ENCODE results near the gene PKMYT1. TPM values are rescaled to one million over a fixed set of nuclear protein-coding genes. Genes with fewer than 3 reads are reported as not detected.

The PKMYT1 gene
- total and polyA plus RNA-seq, 2 experiments from 2014 or later = 90.9 to 100 TPM

DNA sequence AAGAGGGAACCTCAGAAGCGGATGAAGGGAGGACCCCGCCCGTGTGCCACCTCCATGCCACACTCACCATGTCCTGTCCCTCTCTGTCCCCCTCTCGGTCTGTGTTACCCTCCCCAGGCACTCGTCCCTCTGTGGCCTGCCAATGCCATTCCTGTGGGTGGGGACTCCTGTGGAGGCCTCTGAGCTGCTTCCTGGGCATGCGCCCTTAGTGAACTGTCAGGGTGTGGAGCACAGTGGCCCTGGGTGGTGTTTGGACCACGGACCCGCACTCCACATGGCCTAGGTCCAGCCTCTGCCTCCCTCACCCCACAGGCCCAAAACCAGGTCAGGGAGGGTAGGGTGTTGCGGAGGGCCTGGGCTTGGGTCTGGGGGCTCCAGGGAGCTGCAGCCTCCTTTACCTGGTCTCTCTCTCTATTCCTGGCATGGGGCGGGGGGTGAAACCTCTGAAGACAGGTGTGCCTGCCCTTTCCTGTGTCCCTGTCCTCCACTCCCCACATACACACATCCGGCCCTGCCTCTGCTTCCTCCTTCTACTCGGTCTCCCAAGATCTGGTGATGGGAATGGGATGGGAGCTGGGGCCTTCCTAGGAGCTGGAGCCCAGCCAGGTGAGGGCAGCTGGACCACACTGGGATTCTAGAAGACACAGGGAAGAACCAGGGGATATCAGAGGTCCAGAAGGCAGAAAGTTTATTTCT, 11.5 kb upstream of the PKMYT1 start:
- Mint-ChIP-seq H3K27ac (no peak overlapping the region), H3K27me3 (ENCODE audit: insufficient read depth, low read depth, poor library complexity) (peaks cover 7% of the 10 kb centered on the region), H3K36me3 (ENCODE audit: low read depth) (no peaks in the 10 kb centered on the region), H3K9me3 (no peaks in the 10 kb centered on the region), H3K4me3 (no peak overlapping the region), H3K4me1 (peaks cover 31% of the 10 kb centered on the region)
- Histone ChIP-seq H2AFZ (no peak overlapping the region), H4K20me1 (replicated peaks; ENCODE audit: insufficient read depth) (no peaks in the 10 kb centered on the region), H3K4me1 (ENCODE audit: insufficient read depth) (peaks cover 31% of the 10 kb centered on the region), H3K79me2 (replicated peaks; ENCODE audit: insufficient read depth) (no peaks in the 10 kb centered on the region), H3K27ac (ENCODE audit: low read depth) (no peak overlapping the region), H3F3A (replicated peaks; ENCODE audit: low read depth) (no peaks in the 10 kb centered on the region), H3K4me3 (no peak overlapping the region), H3K27me3 (ENCODE audit: insufficient read depth) (no peaks in the 10 kb centered on the region), H3K9me2 (ENCODE audit: insufficient read depth) (no peaks in the 10 kb centered on the region), H3K36me3 (ENCODE audit: insufficient read depth) (no peaks in the 10 kb centered on the region), H3K4me2 (no peak overlapping the region)
- ATAC-seq (no peak), DNase-seq (ENCODE audit: low spot score) (no peak)
- TF ChIP-seq, protein P1, sequence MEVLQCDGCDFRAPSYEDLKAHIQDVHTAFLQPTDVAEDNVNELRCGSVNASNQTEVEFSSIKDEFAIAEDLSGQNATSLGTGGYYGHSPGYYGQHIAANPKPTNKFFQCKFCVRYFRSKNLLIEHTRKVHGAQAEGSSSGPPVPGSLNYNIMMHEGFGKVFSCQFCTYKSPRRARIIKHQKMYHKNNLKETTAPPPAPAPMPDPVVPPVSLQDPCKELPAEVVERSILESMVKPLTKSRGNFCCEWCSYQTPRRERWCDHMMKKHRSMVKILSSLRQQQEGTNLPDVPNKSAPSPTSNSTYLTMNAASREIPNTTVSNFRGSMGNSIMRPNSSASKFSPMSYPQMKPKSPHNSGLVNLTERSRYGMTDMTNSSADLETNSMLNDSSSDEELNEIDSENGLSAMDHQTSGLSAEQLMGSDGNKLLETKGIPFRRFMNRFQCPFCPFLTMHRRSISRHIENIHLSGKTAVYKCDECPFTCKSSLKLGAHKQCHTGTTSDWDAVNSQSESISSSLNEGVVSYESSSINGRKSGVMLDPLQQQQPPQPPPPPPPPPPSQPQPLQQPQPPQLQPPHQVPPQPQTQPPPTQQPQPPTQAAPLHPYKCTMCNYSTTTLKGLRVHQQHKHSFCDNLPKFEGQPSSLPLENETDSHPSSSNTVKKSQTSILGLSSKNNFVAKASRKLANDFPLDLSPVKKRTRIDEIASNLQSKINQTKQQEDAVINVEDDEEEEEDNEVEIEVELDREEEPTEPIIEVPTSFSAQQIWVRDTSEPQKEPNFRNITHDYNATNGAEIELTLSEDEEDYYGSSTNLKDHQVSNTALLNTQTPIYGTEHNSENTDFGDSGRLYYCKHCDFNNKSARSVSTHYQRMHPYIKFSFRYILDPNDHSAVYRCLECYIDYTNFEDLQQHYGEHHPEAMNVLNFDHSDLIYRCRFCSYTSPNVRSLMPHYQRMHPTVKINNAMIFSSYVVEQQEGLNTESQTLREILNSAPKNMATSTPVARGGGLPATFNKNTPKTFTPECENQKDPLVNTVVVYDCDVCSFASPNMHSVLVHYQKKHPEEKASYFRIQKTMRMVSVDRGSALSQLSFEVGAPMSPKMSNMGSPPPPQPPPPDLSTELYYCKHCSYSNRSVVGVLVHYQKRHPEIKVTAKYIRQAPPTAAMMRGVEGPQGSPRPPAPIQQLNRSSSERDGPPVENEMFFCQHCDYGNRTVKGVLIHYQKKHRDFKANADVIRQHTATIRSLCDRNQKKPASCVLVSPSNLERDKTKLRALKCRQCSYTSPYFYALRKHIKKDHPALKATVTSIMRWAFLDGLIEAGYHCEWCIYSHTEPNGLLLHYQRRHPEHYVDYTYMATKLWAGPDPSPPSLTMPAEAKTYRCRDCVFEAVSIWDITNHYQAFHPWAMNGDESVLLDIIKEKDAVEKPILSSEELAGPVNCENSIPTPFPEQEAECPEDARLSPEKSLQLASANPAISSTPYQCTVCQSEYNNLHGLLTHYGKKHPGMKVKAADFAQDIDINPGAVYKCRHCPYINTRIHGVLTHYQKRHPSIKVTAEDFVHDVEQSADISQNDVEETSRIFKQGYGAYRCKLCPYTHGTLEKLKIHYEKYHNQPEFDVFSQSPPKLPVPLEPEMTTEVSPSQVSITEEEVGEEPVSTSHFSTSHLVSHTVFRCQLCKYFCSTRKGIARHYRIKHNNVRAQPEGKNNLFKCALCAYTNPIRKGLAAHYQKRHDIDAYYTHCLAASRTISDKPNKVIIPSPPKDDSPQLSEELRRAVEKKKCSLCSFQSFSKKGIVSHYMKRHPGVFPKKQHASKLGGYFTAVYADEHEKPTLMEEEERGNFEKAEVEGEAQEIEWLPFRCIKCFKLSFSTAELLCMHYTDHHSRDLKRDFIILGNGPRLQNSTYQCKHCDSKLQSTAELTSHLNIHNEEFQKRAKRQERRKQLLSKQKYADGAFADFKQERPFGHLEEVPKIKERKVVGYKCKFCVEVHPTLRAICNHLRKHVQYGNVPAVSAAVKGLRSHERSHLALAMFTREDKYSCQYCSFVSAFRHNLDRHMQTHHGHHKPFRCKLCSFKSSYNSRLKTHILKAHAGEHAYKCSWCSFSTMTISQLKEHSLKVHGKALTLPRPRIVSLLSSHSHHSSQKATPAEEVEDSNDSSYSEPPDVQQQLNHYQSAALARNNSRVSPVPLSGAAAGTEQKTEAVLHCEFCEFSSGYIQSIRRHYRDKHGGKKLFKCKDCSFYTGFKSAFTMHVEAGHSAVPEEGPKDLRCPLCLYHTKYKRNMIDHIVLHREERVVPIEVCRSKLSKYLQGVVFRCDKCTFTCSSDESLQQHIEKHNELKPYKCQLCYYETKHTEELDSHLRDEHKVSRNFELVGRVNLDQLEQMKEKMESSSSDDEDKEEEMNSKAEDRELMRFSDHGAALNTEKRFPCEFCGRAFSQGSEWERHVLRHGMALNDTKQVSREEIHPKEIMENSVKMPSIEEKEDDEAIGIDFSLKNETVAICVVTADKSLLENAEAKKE (CRISPR knock-in tag; IDR thresholded peaks at IDR 0.05) = no peak
- TF ChIP-seq EZH2 (IDR thresholded peaks at IDR 0.05; ENCODE audit: low read depth, unreplicated experiment) = no peak
- TF ChIP-seq, protein P2, sequence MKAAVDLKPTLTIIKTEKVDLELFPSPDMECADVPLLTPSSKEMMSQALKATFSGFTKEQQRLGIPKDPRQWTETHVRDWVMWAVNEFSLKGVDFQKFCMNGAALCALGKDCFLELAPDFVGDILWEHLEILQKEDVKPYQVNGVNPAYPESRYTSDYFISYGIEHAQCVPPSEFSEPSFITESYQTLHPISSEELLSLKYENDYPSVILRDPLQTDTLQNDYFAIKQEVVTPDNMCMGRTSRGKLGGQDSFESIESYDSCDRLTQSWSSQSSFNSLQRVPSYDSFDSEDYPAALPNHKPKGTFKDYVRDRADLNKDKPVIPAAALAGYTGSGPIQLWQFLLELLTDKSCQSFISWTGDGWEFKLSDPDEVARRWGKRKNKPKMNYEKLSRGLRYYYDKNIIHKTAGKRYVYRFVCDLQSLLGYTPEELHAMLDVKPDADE (IDR thresholded peaks at IDR 0.05) = no peak
- TF ChIP-seq ZNF114 (CRISPR knock-in tag; IDR thresholded peaks at IDR 0.05) = no peak
- TF ChIP-seq STAT1 (IDR thresholded peaks at IDR 0.05; ENCODE audit: unreplicated experiment) = no peak
- TF ChIP-seq, protein P3, sequence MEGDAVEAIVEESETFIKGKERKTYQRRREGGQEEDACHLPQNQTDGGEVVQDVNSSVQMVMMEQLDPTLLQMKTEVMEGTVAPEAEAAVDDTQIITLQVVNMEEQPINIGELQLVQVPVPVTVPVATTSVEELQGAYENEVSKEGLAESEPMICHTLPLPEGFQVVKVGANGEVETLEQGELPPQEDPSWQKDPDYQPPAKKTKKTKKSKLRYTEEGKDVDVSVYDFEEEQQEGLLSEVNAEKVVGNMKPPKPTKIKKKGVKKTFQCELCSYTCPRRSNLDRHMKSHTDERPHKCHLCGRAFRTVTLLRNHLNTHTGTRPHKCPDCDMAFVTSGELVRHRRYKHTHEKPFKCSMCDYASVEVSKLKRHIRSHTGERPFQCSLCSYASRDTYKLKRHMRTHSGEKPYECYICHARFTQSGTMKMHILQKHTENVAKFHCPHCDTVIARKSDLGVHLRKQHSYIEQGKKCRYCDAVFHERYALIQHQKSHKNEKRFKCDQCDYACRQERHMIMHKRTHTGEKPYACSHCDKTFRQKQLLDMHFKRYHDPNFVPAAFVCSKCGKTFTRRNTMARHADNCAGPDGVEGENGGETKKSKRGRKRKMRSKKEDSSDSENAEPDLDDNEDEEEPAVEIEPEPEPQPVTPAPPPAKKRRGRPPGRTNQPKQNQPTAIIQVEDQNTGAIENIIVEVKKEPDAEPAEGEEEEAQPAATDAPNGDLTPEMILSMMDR (conservative IDR thresholded peaks at IDR 0.05; ENCODE audit: low read depth in 2 of 2) = no peak
- no peak for TF ChIP-seq EZH2phosphoT487 (IDR thresholded peaks at IDR 0.05; ENCODE audit: unreplicated experiment)
- TF ChIP-seq REST (IDR thresholded peaks at IDR 0.05; ENCODE audit: unreplicated experiment) = no peak
- TF ChIP-seq ZNF331 (CRISPR knock-in tag; IDR thresholded peaks at IDR 0.05; ENCODE audit: low read depth) = no peak
- TF ChIP-seq CREB1 (CRISPR knock-in tag; IDR thresholded peaks at IDR 0.05; ENCODE audit: low read depth) = no peak
- TF ChIP-seq NANOG (IDR thresholded peaks at IDR 0.05; ENCODE audit: borderline replicate concordance) = no peak
- TF ChIP-seq JUNB (IDR thresholded peaks at IDR 0.05; ENCODE audit: unreplicated experiment) = no peak
- no peak for TF ChIP-seq POLR2AphosphoS5 (IDR thresholded peaks at IDR 0.05; ENCODE audit: low read depth)

All from GM23338 (cell line).